Right hindlimb (tissue), 1 donor: ENCODE data around the gene SLC8A2.
A peak's percentile ranks its signal among the peaks of the same experiment; 100 is the strongest.

ENCODE experiments used
- DNase-seq: peaks from one replicate; pipeline ENCODE4 v3.0.0-alpha.2; 2018

Gene SLC8A2

GRCh38 chr19:47503826-47504150 lies 32.1 kb upstream of the SLC8A2 start:
- DNase-seq: no peak

DNA sequence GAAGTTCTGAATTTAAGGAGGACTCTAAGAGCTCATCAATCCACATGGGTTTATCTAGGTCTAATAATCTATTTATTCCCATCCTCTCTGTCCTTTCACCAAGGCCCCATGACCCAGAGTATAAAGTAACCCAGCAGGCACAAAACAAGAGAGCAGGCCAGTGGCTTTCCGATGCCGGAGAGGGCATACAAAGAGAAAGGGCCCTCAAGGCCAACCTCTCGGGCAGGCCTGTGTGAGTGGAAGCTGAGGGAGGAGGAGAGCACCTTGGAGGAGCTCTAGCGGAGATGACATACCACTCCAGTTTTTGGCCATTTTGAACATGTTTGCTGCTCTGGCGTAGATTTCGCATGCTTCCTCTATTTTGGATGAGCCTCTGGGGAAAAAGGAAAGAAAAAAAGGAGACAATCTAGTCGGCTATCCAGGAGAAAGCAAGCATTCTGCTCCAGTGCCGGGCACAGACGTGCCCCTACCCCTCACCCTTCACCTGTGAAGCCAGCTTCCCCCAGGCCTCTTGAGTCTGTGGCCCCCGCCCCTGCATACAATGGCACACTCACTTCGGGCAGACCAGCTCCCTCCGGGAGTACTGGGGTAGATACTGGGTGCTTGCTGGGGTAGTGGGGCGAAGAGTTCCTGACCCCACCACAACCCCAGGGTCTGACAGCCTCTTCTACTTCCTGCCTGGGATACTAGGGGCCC lies 31.6 kb upstream of the SLC8A2 start:
- DNase-seq: peak; percentile 7

- DNase-seq: no peak
These were observed 28.5 kb upstream of the SLC8A2 start for GRCh38 chr19:47499863-47500830.

DNA sequence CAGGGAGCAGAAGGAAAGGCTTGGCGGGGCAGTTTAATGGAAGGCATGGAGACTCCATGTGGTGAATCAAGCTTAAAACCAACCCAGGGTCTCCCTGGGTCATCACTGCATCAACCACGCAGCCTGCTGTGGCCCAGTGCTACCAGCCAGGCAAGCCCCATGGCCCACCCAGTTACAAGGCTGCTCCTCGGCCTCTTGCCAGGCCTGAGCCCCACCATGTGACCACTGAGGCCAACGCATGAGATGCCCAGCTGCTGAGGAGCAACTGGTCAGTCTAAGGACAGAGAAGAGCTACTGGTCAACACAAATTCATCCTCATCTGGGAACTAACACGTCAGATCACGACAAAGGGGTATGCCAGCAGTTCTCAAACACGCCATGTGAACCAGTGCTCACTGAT lies 27.7 kb upstream of the SLC8A2 start:
- peak; percentile 13 for DNase-seq

GRCh38 chr19:47498561-47498960 lies 26.9 kb upstream of the SLC8A2 start:
- DNase-seq: no peak

DNA sequence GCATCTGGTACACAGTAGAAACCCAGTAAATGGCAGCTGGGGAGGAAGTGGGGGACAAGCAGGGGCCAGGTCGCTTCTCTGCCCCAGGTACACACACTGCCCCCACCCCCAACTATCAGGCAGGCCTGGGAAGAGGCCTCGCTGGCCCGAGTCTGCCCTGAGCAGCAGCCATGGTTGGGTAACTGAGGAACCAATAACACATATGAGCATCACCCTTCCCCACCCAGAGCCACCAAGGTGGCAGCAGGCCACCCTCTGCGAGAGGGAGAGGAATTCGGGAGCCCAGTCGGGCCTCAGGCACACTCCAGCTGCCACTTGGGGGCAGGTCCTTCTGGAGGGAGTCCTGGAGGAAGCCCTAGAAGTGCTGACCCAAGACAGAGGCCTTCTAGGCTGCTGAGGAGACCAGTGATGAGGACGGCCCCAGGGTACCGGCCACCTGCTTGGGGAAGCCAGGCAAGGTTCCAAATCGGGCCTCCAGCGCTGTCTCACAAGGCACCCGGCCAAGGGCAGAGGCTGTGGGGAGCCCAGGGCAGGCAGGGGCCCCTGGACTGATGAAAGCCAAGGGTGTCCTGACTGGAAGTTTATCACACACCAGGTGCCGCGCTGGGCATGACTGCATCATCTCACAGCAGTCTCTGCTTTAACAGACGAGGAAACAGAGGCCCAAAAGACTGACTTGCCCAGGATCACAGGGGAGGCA lies 26.3 kb upstream of the SLC8A2 start:
- peak; percentile 20 for DNase-seq

- peak; percentile 18 for DNase-seq
These were observed 25.5 kb upstream of the SLC8A2 start for GRCh38 chr19:47497050-47497766.

DNA sequence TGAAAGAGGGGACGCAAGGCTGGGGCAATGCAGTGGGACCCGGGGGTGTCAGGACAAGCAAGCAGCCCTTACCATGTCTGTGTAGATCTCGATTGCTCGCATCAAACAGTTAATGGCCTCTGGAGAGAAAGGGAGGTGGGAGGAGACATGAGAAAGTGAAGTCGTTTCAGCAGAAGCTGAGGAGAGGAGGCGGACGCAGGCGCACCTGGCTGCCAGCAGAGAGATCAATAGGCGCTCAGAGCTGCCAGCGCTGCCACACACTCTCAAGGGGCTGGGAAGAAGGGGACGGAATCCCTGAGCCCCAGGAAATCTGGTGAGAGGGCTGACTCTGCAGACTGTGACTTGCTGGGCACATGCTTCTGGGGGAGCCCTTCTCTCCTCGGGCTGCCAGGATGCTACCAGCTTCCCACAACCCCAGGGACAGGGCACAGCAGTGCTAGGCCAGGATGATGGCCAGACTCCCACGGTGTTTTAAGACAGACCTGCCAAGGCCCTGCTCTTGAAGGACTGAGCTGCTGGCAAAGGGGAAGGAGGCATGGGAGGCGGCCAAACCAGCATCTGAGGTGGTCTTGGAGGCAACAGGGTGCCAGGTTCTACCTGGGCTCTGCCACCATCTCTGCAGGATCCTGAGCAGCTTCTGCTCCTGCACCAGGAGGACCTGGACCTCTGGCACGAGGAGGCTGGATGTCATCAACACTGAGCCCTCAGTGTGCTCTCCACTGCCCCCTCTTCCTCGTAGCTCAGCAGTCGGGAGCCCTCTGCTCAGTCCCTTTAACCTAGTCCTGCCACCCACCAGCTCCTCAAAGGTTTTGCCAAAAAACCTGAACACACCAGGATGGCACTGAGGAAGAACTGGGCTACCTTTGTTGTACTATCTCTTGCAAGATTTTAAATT lies 24.0 kb upstream of the SLC8A2 start:
- DNase-seq: no peak

DNA sequence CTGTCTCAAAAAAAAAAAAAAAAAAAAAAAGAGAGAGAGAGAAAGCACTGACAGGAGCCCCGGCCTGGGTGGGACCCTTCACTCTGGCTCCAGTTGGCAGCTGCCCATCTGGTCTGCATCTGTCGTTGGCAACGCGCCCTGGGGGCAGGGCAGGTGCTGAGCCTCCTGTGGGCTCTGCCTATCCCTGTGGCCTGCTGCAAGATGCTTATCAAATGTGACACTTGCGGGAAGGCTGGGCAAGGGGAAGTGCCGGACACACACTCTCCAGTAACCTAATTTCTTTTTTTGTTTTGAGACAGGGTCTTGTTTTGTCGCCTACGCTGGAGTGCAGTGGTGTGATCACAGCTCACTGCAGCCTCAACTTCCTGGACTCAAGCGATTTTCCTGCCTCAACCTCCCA lies 23.0 kb upstream of the SLC8A2 start:
- DNase-seq: peak; percentile 83

GRCh38 chr19:47494211-47494547 lies 22.5 kb upstream of the SLC8A2 start:
- DNase-seq: peak; percentile 12

GRCh38 chr19:47493378-47494210 lies 21.9 kb upstream of the SLC8A2 start:
- DNase-seq: peak; percentile 13

DNA sequence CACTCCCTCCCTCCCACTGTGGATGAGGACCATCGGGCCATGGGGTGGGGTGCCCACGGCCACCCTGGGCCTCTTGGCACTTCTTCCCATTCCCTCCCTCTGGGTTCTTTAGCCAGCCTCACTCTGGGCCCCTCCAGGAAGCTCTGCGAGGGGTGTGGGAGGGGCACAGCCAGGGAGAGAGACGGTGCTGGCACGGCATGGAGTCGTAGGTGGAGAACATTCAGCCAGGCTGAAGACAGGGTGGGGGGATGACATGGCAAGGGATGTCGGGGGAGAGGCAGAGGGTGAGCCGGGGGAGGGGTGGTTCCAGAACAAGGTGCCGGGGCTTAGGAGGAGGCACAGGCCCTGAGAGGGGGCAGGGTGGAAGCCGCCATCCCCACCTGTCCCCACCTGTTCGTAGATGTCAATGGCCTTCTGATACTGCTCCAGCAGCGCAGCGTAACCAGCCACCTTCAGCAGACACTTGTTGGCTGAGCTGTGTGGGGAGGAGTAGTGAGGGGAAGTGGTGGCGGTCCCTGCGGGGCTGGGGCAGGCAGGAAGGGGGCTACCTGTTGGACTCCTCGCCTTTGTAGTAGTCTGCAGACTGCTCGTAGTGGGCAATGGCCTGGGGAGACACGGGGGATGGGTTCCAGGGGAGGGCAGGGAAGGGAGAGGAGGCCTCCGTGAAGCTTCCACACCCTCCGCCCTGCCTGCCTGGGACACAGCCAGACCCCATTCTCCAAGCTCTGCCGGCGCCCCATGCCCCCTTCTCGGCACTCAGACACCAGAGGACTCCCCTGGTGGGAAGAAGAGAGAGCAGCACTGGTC lies 21.1 kb upstream of the SLC8A2 start:
- DNase-seq: peak; percentile 16

DNA sequence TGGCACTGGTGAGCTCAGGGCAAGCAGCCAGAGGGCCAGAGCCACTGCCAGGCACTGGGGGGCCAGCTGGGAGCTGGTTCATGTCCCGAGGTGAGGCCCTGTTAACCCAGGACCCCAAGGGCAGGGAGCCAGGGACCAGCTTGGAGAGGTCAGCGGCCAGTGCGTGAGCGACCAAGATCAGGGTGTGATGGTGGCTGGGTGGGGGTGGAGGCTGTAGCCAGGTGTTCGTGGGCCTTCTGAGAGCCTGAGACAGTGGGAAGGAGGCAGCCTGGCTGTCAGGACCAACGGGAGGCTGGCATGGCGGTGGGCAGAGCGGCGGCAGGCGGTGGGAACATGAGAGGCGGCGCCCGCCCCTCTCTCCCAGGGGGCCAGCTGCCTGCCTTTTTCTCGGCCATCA lies 20.4 kb upstream of the SLC8A2 start:
- peak; percentile 19 for DNase-seq

DNA sequence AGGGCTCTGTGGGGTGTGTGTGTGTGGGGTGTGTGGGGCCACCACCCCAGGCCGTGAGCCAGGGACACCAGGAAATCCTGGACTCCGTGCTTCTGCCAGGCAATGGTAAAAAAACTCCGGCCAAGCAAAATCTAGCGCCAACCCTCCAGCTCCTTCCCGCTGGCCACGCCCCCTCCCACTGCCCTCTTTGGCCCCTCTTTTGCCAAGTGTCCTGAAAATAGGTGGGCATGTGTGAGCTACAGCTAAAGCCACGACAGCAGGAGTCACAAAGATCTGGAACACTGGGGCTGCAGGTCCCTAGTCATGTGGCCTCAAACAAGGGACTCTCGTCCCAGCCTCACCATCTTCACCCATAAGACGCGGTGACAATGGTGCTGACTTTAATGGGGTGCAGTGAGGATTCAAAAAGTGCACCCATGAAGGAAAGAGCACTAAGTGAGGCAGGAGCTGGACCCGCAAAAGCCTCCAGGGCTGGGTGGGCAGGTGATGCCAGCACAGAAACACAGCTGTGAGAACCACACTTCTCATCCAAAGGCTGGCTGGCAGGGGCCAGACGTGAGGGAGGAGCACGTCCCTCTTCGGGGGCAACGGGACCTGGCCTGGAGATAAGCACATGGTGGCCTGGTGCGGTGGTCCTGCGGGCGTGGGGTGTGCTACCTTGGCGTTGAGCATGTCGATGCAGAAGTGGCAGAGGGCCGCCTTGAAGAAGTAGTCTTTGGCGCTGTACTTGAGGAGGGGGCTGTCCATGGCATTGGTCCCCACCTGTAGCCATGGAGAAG lies 19.9 kb upstream of the SLC8A2 start:
- peak; percentile 16 for DNase-seq

DNA sequence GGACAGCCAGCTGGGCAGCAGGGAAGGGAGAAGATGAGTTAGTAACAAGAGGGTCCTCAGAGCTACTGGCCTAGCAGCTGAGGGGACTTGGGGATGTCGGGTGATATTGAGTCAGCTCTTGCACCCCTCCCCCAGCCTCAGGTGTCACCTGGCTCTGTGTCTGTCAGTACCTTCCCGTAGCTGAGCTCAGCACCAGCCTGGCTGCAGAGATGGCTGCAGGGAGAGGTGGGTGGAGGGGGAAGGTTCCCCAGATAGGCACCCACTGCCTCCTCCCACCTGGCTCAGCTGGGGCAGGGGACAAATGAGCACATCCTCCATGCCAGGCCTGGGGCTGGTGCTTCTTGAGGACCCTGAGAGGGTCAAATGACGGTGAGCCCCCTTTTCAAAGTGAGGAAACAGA lies 19.2 kb upstream of the SLC8A2 start:
- peak; percentile 12 for DNase-seq

GRCh38 chr19:47490031-47490430 lies 18.3 kb upstream of the SLC8A2 start:
- DNase-seq: no peak

DNA sequence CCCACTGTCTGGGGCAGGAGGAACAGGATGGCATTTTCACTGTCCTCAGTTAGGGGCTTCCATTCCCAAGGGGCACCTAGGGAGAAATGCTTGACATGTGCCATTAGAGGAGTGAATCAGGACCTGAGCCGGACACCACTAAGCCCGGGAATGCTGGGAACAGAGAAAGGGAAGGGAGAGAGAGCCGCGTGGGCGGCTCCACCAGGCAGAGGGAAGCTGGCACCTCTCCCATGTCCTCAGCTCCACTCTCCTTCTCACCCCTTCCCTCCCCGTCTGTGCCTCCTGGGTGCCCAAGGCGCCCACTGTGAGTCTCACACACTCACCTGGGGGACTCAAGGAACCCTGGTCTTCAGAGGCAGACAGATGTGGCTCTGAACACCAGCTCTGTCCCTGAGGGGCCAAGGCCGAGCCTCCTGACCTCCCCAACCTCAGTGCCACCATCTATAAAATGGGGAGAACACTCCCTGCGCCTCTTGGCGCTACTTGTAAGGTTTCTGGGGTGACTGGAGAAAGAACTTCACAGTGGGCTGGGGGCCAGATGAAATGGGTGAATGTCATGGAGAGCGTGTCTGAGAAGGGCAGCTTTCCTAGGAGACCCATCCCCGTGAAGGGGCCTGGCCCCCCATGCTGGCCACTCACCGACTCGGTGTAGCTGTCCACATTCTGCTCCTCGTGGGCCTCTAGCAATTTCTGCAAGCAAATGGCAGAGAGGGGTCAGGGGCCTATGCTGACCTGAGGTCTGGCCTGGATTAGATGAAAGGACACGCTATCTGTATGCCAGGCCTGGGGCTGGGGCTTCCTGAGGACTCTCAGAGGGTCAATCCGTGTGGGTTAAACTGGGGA lies 17.6 kb upstream of the SLC8A2 start:
- DNase-seq: peak; percentile 16
